SK-N-MC (cell line): Measurements from ENCODE around the gene TANGO6.

Source experiments
- EZH2 ChIP-seq: fragments of 200-600 bp; sonication (generic); IDR thresholded peaks from one replicate; pipeline ENCODE4 v1.6.1; 2017; ENCODE audit warnings: antibody characterized with exemption
- POLR2AphosphoS5 ChIP-seq: IDR thresholded peaks from 2 replicates; pipeline ENCODE4 v1.6.1; 2012; ENCODE audit warnings: mild to moderate bottlenecking, low read depth, low read length, borderline replicate concordance

GRCh38 chr16:69114346-69114975 is 271.1 kb downstream of the TANGO6 start:
- TF ChIP-seq EZH2 (no peak), POLR2AphosphoS5 (no peak)
